Activated naive CD4-positive, alpha-beta T cell treated with anti-CD3 and anti-CD28 coated beads, Interleukin-2, amount 10 ng/mL, durations not matched to agents 7 days and 5 days (primary cell): ENCODE data around the gene CD320.
"Not testable (repeated sequence)": the region's sequence is repeated elsewhere in the genome, so short reads cannot be mapped to it uniquely, and the experiment has no call there.

ENCODE experiments used
- CTCF ChIA-PET: fragments of 350-600 bp; sonication (Branson Sonifier 250); formaldehyde crosslinking; loops from one replicate; lab custom pipeline; 2021; ENCODE audit warnings: antibody characterized with exemption; lab: Charles Lee
- DNase-seq: peaks from one replicate; pipeline ENCODE4 v3.0.0-alpha.2; 2020
- H3K27ac Mint-ChIP-seq: one replicate; pipeline ENCODE4 v1.8.0; 2021; ENCODE audit warnings: mild to moderate bottlenecking, moderate library complexity, mixed read lengths
- H3K27me3 Mint-ChIP-seq: one replicate; pipeline ENCODE4 v1.8.0; 2021; ENCODE audit warnings: mild to moderate bottlenecking, mixed read lengths
- H3K36me3 Mint-ChIP-seq: one replicate; pipeline ENCODE4 v1.8.0; 2021; ENCODE audit warnings: mixed read lengths
- H3K4me1 Mint-ChIP-seq: one replicate; pipeline ENCODE4 v1.8.0; 2021; ENCODE audit warnings: mixed read lengths
- H3K4me3 Mint-ChIP-seq: one replicate; pipeline ENCODE4 v1.8.0; 2021; ENCODE audit warnings: mild to moderate bottlenecking, moderate library complexity, mixed read lengths
- H3K9me3 Mint-ChIP-seq: one replicate; pipeline ENCODE4 v1.8.0; 2021; ENCODE audit warnings: mixed read lengths

The CD320 gene

DNA sequence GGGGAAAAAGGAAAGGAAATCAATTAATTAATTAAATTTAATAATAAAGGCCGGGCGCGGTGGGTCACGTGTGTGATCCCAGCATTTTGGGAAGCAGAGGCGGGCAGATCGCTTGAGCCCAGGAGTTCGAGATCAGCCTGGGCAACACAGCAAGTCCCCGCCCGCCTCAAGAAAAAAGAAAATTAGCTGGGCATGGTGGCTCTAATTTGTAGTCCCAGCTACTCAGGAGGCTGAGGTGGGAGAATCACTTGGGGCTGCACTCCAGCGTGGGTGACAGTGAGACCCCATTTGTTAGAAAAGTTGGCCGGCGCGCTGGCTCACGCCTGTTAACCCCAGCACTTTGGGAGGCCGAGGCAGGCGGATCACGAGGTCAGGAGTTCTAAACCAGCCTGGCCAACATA, 733 bp upstream of the CD320 start:
- H3K4me3 Mint-ChIP-seq: peak overlapping the region; percentile 94
- peaks cover 20% of the 10 kb centered on the region for H3K36me3 Mint-ChIP-seq
- no peak for DNase-seq
- H3K9me3 Mint-ChIP-seq: no peaks in the 10 kb centered on the region
- H3K27ac Mint-ChIP-seq: peak overlapping the region; percentile 85
- peaks cover 41% of the 10 kb centered on the region for H3K4me1 Mint-ChIP-seq
- CTCF ChIA-PET: no interaction called here
- no peaks in the 10 kb centered on the region for H3K27me3 Mint-ChIP-seq

DNA sequence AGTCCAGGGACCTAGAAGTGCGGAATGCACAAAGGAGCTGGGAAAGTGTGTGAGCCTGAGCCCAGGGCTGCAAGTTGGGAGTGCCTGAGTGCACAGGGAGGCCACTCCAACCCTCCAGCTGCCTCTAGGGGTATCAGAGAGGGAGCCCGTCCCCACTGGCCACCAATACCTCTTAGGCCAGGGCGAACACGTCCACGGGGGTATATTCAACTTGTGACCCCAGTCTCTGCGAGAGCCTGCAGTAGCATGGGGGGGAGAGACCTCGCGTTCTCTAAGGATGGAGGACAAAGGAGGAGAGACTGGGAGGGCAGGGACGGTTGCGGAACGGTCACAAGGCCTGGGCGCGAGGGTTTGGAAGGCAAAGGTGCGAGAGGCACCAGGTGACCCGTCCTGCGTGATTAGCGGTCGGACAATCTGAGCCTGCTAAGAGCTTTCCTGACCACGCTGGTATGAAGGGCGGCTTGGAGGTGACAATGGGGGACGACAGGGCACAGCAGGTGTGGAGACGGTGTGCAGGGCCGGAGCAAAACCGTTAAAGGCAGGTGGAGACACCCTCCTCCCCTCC, 676 bp downstream of the CD320 start:
- CTCF ChIA-PET: no interaction called here
- Mint-ChIP-seq H3K4me3 (peak overlapping the region; percentile 94), H3K4me1 (peaks cover 41% of the 10 kb centered on the region), H3K36me3 (peaks cover 20% of the 10 kb centered on the region), H3K27ac (peak overlapping the region; percentile 93), H3K27me3 (no peaks in the 10 kb centered on the region), H3K9me3 (no peaks in the 10 kb centered on the region)
- DNase-seq: no peak

DNA sequence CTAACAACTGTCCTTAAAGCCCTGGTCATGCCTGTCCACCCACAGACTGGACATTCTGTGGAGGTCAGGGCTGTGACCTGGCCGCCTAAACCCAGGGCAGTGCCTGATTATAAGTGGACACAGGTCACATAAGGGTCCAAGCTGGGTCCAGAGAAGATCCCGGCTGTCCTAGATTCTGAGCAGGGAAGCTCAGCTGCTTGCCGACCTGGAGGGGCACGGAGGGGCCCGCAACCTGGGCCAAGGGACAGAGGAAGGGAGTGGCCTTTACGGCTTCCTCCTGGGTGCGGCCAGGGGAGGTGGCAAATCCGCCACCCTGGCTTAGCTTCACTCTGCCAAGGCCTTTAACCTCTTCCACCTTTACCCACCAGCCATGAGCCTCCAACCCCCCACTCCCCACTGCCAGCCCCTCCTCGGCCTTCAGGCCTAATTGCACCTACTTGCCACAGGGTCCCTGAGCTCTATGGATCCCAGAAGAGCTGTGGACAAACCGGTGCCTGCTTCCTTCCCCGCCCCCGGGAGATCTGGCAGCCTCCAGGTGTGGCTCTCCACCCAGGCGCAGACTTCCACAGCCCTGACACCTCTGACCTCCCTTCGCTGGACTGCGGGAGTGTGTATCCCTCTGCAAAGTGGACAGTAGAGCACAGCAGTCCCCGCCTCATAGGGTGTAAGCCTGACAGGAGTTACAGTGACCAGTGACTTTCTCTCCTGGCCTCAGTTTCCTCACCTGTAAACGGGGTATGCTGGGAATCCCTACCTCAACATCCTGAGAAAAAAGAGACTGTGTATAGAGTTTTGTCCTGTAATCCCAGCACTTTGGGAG, 1.7 kb downstream of the CD320 start:
- Mint-ChIP-seq H3K9me3 (no peaks in the 10 kb centered on the region), H3K27ac (peak overlapping the region; percentile 93), H3K4me1 (peaks cover 41% of the 10 kb centered on the region), H3K36me3 (peaks cover 16% of the 10 kb centered on the region), H3K4me3 (peak overlapping the region; percentile 94), H3K27me3 (no peaks in the 10 kb centered on the region)
- no peak for DNase-seq
- CTCF ChIA-PET: no interaction called here

DNA sequence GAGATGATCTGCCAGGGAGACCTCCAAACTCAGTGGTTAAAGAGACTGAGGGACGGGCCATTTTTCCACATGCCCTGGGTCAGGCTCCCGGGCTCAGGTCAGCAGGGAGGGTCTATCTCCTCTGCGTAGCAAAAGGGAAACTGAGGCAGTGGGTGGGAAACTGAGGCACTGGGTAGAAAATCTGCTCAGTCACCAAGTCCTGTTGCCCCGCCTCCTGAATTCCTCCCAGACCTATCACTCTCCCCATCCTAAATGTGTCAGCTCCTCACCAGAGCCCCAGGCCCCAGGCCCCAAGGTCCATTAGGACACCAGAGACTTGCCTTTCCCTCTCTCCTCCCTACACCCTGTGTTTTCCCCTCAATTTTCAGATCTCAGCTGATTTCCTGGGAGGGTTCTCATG, 2.4 kb downstream of the CD320 start:
- Mint-ChIP-seq H3K27ac (no peak overlapping the region), H3K27me3 (no peaks in the 10 kb centered on the region), H3K4me3 (no peak overlapping the region), H3K9me3 (no peaks in the 10 kb centered on the region), H3K4me1 (peaks cover 41% of the 10 kb centered on the region), H3K36me3 (peaks cover 12% of the 10 kb centered on the region)
- CTCF ChIA-PET: no interaction called here
- peak; percentile 14 for DNase-seq

DNA sequence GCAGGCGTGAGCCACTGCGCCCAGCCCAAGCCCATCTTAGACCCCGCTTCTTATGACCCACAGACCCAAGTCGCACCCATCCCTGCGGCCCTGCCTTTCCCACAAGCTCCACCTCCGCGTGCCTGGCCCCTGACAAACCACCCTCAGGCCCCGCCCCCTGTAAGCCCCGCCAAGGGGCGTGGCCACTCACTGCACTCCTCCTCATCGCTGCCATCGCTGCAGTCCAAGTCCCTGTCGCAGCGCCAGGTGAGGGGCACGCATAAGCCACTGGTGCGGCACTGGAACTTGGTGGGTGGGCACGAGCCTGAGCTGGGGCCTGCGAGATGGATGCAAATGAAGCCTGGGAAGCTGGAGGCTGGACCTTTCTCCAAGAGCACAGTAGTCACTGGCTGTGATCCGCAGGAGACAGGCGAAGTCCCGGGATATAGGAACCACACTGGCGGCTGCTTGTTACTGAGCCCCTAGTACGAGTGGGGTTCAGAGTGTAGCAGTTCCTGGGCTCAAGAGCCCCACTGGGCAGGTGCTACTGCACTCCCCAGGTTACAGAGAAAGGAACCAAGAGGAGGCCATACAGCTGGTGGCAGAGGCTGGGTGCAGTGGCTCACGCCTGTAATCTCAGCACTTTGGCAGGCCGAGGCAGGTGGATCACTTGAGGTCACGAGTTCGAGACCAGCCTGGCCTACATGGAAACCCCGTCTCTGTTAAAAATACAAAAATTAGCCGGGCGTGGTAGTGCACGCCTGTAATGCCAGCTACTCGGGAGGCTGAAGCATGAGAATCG, 3.1 kb downstream of the CD320 start:
- no peaks in the 10 kb centered on the region for H3K27me3 Mint-ChIP-seq
- peak overlapping the region; percentile 7 for H3K27ac Mint-ChIP-seq
- no peaks in the 10 kb centered on the region for H3K9me3 Mint-ChIP-seq
- CTCF ChIA-PET: no interaction called here
- no peak overlapping the region for H3K4me3 Mint-ChIP-seq
- H3K4me1 Mint-ChIP-seq: peaks cover 41% of the 10 kb centered on the region
- peaks cover 12% of the 10 kb centered on the region for H3K36me3 Mint-ChIP-seq
- DNase-seq: peak; percentile 34

DNA sequence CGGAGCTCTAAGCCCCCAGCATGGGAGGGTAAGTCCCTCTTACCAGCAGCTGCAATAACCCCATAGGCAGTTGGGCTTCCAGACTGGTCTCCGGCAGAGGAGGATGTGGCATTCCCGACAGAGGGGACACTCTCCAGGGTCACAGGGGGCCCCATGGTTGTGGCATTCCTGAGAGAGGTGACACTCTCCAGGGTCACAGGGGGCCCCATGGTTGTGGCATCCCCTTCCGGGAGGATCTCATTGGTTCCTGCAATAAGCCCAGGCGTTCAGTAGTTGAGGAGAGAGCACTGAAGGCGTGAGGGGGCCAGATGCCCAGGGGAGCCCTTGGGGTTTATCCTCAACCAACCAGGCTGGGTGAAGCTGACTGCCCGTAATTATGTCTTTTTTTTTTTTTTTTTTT, 5.4 kb downstream of the CD320 start:
- no peak overlapping the region for H3K27ac Mint-ChIP-seq
- H3K27me3 Mint-ChIP-seq: no peaks in the 10 kb centered on the region
- no peak for DNase-seq
- CTCF ChIA-PET: no interaction called here
- H3K9me3 Mint-ChIP-seq: no peaks in the 10 kb centered on the region
- H3K36me3 Mint-ChIP-seq: peaks cover 5% of the 10 kb centered on the region
- no peak overlapping the region for H3K4me3 Mint-ChIP-seq
- peaks cover 24% of the 10 kb centered on the region for H3K4me1 Mint-ChIP-seq

DNA sequence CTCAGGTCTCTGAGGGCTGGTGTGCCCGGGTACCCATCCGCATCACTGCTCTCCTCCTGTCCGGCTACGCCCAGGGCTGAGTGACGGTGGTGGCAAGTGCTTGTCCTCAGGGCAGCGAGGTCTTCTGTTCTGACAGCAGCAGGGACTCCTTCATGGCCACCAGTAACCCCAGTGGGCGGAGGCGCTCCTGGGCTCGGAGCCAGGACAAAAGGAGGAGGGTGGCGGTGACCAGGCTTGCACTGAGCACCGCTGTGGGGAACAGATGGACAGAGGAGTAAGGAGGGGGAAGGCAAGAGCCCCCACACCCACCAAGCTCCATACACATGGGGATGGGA, 5.8 kb downstream of the CD320 start:
- Mint-ChIP-seq H3K9me3 (no peaks in the 10 kb centered on the region), H3K27me3 (no peaks in the 10 kb centered on the region), H3K4me3 (no peak overlapping the region), H3K27ac (no peak overlapping the region), H3K36me3 (peaks cover 5% of the 10 kb centered on the region), H3K4me1 (peaks cover 20% of the 10 kb centered on the region)
- CTCF ChIA-PET: no interaction called here
- DNase-seq: peak; percentile 11

DNA sequence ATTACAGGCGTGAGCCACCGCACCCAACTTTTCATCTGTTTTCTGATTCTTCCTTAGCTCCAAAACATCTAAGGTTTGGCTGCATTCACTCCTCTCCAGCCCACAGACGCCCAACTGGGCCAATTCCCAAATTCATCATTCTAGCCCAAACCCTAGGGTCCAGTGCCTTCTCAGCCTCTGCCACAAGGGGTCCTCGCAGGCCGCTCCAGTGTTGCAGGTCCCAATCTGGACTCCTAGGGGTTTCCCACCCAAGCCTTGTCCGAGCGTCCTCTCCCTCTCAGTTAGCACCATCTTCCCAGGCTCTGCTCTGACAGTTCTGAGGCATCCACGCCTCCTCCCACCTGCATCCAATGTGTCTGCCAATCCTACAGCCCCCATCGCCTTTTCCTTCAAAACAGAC, 16.8 kb downstream of the CD320 start:
- H3K4me3 Mint-ChIP-seq, H3K27me3 Mint-ChIP-seq, CTCF ChIA-PET, H3K4me1 Mint-ChIP-seq, DNase-seq, H3K9me3 Mint-ChIP-seq, H3K27ac Mint-ChIP-seq, H3K36me3 Mint-ChIP-seq: not testable (repeated sequence)

DNA sequence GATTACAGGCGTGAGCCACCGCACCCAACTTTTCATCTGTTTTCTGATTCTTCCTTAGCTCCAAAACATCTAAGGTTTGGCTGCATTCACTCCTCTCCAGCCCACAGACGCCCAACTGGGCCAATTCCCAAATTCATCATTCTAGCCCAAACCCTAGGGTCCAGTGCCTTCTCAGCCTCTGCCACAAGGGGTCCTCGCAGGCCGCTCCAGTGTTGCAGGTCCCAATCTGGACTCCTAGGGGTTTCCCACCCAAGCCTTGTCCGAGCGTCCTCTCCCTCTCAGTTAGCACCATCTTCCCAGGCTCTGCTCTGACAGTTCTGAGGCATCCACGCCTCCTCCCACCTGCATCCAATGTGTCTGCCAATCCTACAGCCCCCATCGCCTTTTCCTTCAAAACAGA, 31.6 kb downstream of the CD320 start:
- H3K27me3 Mint-ChIP-seq, H3K27ac Mint-ChIP-seq, CTCF ChIA-PET, H3K36me3 Mint-ChIP-seq, DNase-seq, H3K9me3 Mint-ChIP-seq, H3K4me3 Mint-ChIP-seq, H3K4me1 Mint-ChIP-seq: not testable (repeated sequence)

DNA sequence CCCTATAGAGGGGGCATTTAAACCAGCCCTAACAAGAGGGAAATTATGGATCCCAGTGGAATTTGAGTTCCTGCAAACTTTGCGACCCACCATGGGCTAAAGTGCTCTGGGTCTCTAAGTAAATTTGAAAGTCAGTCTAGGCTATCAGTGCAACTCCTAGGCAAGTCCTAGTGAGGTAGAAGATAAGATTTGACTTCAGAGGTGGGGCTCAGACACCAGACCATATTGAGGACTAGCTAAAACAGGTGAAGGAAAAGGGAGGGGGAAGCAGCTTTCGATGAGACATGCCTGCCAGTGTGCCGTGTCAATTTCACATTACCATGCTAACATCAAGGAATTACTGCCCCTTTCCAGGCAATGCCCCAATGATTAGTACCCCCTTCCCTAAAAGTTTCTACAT, 38.4 kb downstream of the CD320 start:
- peaks cover 32% of the 10 kb centered on the region for H3K4me1 Mint-ChIP-seq
- no peaks in the 10 kb centered on the region for H3K9me3 Mint-ChIP-seq
- peak overlapping the region; percentile 93 for H3K27ac Mint-ChIP-seq
- CTCF ChIA-PET: interaction anchor here (0.8 to 2.7 kb wide), 5 partner anchors 10 to 349 kb away, joined by 3 to 7 read pairs (median 3); partner anchors contain the start of genes NDUFA7 and RPS28
- H3K4me3 Mint-ChIP-seq: peak overlapping the region; percentile 80
- no peaks in the 10 kb centered on the region for H3K27me3 Mint-ChIP-seq
- DNase-seq: no peak
- H3K36me3 Mint-ChIP-seq: no peaks in the 10 kb centered on the region

DNA sequence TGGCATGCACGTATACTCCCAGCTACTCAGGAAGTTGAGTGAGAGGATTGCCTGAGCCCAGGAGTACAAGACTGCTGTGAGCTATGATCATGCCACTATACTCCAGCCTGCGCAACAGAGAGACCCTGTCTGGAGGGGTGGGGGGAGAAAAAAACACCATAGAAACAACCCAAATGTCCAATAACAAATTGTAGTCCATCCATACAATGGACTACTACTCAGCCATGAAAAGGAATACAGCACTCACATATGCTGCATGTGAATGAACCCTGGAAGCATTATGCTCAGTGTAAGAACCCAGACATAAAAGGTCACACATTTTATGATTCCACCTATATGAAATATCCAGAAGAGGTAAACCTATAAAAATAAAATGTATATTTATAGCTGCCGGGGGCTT, 42.3 kb downstream of the CD320 start:
- Mint-ChIP-seq H3K9me3 (no peaks in the 10 kb centered on the region), H3K27me3 (no peaks in the 10 kb centered on the region), H3K36me3 (no peaks in the 10 kb centered on the region), H3K4me1 (peaks cover 32% of the 10 kb centered on the region), H3K27ac (no peak overlapping the region), H3K4me3 (no peak overlapping the region)
- CTCF ChIA-PET: interaction anchor here (0.6 to 1.2 kb wide), 2 partner anchors 10 to 12 kb away, joined by 3 to 4 read pairs; no protein-coding TSS in a partner anchor
- no peak for DNase-seq

DNA sequence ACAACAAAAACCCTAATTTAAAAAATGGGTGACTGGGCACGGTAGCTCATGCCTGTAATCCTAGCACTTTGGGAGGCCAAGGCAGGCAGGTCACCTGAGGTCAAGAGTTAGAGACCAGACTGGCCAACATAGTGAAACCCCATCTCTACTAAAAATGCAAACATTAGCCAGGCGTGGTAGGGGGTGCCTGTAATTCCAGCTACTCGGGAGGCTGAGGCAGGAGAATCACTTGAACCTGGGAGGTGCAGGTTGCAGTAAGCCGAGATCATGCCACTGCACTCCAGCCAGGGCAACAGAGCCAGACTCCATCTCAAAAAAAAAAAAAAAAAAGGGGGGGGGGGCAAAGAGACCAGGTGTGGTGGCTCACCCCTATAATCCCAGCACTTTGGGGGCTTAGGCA, 43.9 kb downstream of the CD320 start:
- H3K27ac Mint-ChIP-seq, H3K27me3 Mint-ChIP-seq, H3K36me3 Mint-ChIP-seq, H3K4me3 Mint-ChIP-seq, DNase-seq, H3K9me3 Mint-ChIP-seq, CTCF ChIA-PET: not testable (repeated sequence)
- peaks cover 31% of the 10 kb centered on the region for H3K4me1 Mint-ChIP-seq

DNA sequence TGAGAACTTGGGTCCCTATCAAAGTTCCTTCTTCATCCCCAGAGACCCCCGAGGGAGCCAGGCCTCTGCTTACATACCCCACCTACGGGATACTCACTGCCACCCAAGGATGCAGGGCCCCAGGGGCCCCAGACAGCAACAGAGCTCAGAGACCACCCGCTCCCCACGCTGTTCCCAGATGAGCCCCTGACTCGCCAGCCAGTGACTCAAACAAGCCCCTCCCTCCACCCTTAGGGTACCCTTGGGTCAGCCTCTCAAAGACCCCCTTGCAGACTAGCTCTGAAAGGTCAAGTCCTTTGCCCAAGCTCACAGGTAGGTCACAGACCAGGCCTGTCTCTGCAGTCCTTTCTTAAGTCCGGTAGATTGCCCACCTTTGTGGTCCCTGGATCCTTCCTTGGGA, 45.7 kb downstream of the CD320 start:
- peaks cover 6% of the 10 kb centered on the region for H3K36me3 Mint-ChIP-seq
- no peak for DNase-seq
- CTCF ChIA-PET: no interaction called here
- no peaks in the 10 kb centered on the region for H3K27me3 Mint-ChIP-seq
- H3K4me3 Mint-ChIP-seq: no peak overlapping the region
- no peaks in the 10 kb centered on the region for H3K9me3 Mint-ChIP-seq
- peaks cover 25% of the 10 kb centered on the region for H3K4me1 Mint-ChIP-seq
- no peak overlapping the region for H3K27ac Mint-ChIP-seq

DNA sequence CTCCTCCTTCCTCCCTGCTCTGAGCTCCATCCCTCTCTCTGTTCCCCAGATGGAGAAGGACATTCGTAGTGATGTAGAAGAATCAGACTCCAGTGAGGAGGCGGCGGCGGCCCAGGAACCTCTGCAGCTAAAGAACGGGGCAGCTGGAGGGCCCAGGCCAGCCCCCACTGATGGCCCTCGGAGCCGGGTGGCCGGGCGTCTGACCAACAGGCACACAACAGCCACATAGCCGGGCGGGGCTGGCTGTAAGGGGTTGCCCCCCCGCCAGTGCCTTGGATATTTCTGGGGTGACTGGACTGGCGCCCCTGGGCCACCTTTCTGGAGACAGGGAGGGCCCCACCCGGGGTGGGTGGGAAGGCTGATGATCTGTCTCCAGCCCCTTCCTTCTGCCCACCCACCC, 46.3 kb downstream of the CD320 start:
- H3K36me3 Mint-ChIP-seq: peaks cover 10% of the 10 kb centered on the region
- peaks cover 28% of the 10 kb centered on the region for H3K4me1 Mint-ChIP-seq
- no peak overlapping the region for H3K4me3 Mint-ChIP-seq
- H3K9me3 Mint-ChIP-seq: no peaks in the 10 kb centered on the region
- DNase-seq: no peak
- CTCF ChIA-PET: no interaction called here
- no peak overlapping the region for H3K27ac Mint-ChIP-seq
- H3K27me3 Mint-ChIP-seq: no peaks in the 10 kb centered on the region
